T-helper 1 cell treated with Interleukin-12 subunit alpha and Interleukin-12 subunit beta and Interleukin-4 antibody, amounts not matched to agents 30 ng/mL and 1 ng/mL, for 36 hours (primary cell): ENCODE data around the gene AMZ1. TPM values are rescaled to one million over a fixed set of nuclear protein-coding genes. Genes with fewer than 3 reads are reported as not detected.
"Not testable (repeated sequence)": the region's sequence is repeated elsewhere in the genome, so short reads cannot be mapped to it uniquely, and the experiment has no call there.

Experiments used
- intact Hi-C: fragments of 100-400 bp; cut with micrococcal nuclease; formaldehyde crosslinking; loops from one replicate; pipeline ENCODE4 v1.15.1; 2024
- total RNA-seq: library from RNA; stranded (reverse); gene quantifications from 2 replicates; pipeline ENCODE4 v1.2.3, GENCODE V29; 2022

The AMZ1 gene
- total RNA-seq, 1 donor from 2014 or later: 0.27 TPM

DNA sequence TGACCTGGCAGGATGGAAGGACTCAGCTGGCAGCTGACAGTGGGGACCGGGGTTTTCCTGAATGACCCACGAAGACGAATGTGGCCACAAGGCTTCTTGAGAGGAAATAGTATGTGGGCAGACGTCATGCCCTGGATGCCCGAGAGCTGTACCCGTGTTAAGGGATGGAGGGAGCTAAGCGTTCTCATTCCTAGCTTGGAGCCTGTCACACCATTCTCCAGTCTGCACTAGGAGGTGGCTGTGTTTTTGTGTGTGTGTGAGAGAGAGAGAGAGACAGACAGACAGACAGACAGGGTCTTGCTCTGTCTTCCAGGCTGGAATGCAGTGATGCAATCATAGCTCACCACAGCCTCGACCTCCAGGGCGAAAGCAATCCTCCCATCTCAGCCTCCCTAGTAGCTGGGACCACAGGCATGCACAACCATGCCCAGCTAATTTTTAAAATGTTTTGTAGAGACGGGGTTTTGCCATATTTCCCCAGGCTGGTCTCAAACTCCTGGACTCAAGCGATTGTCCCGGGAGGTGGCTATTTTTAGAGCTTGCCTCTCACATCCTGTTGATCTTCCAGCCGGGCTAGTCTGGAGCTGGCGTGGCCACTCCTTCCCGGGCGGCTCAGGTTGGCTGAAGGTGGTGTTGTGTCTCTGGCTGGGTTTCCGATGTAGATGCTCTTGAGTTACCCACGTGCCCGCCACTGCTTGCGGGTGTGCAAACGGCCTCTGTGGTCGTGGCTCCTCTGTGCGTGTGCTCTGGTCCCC, 2.1 kb downstream of the AMZ1 start:
- intact Hi-C loops: no loop called here

DNA sequence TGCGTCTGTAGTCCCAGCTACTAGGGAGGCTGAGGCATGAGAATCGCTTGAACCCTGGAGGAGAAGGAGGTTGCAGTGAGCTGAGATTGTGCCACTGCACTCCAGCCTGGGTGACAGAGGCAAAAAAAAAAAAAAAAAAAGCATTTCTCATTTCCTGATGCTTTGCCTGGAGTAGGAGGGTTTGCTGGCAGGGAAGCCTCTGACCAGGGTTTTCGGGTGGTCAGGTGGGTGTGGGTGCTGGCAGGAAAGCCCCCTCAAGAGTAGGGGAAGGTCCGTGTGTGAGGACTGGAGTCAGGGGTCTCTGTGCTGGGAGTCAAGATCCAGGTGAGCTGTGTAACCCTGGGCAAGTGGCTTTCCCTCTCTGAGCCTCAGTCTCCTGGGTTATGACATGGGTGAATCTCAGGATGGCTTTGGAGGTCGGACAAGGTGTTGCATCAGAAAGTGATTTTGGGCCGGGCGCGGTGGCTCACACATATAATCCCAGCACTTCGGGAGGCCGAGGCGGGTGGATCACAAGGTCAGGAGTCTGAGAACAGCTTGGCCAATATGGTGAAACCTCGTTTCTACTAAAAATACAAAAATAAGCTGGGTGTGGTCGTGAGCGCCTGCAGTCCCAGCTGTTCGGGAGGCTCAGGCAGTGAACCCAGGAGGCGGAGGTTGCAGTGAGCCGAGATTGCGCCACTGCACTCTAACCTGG, 3.2 kb downstream of the AMZ1 start:
- intact Hi-C loops: no loop called here

DNA sequence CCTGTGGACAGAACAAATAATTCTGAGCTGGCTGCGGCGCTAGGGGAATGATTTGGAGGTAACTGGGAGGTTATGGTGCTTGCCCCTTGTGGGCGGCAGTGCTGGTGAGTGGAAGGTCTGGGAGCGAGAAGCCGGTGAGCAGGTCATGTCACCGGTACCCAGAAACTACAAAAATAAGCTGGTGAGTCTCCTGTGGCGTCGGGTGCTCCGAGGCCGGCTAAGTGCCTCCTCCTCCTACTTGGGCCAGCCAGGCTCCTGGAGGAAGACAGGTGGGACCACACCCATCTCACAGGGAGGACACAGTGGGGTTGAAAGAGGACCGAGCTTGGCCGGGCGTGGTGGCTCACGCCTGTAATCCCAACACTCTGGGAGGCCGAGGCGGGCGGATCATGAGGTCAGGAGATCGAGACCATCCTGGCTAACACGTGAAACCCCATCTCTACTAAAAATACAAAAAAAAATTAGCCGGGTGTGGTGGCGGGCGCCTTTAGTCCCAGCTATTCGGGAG, 4.0 kb downstream of the AMZ1 start:
- intact Hi-C loops: not testable (repeated sequence)

DNA sequence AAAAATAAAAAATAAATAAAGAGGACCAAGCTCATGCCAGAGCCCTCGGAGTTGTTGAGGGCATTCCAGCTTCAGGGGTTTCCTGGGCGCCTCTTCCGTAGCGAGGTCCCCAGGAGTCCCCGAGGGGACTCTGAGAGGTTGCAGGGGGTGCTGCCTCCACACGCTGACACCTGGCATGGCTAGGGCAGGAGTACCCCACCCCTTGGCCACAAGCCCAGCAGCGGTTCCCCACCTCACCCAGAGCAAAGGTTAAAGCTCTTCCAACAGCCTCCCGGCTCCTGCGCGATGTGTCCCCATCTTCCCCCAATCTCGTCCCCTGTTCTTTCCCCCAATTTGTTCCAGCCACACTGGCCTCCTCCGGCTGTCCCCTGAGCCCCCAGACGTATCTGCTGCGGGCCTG, 4.5 kb downstream of the AMZ1 start:
- intact Hi-C loops: no loop called here

DNA sequence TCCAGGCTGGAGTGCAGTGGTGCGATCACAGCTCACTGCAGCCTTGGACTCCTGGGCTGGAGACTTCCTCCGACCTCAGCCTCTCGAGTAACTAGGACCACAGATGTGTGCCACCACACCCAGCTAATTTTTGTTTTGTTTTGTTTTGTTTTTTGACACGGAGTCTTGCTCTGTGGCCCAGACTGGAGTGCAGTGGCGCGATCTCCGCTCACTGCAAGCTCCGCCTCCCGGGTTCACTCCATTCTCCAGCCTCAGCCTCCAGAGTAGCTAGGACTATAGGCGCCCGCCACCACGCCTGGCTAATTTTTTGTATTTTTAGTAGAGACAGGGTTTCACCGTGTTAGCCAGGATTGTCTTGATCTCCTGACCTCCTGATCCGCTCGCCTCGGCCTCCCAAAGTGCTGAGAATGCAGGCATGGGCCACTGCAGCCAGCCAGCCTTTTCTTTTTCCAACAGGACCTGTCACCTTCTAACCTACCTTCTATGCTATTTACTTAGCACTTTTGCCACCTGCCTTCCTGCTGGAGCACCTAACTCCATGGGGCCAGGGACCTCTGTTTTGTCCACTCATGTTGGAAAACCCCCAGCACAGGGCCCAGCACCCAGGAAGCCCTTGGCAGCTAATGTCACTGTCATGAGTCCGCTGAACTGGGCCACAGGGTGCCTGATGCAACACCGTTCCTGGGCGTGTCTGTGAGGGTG, 5.6 kb downstream of the AMZ1 start:
- intact Hi-C loops: not testable (repeated sequence)

DNA sequence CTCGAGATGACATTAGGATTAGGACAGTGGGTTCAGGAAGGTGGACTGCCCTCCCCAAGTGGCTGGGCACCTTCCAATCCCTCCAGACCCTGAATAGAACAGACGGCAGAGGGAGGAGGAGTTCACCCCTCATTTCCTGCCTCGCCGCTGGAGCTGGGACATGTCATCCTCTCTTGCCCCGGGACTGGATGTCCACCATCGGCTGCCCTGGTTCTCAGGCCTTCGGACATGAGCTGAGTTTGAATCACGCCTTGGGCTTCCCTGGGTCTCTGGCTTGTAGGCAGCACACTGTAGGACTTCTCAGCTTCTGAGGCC, 6.1 kb downstream of the AMZ1 start:
- intact Hi-C loops: not testable (repeated sequence)

DNA sequence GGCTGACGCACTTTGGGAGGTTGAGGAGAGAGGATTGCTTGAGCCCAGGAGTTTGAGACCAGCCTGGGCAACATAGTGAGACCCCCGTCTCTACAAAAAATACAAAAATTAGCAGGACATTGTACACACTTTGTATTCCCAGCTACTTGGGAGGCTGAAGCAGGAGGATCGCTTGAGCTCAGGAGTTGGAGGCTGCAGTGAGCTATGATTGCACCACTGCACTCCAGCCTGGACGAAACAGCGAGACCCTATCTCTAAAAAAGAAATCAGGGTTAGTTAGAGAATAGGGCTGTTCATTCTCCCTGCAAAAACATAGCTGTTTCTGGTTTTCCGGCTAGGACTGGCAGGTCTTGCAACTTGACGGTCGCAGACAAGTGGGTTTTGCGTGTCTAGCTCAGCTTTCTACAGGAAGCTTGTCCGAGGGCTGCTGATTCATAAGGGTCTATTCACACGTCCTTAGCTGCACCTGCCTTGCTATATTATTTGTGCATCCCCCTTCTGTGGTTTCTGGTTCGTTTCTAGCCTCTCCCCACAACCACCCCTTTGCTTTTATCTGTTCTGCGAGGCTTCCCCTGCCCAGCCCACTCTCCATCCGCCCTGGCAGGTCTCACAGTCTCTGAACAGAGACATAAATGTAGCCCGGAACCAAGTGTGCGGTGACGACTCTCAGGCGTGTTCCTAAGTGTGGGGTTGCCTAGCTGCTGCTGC, 10.7 kb downstream of the AMZ1 start:
- intact Hi-C loops: loop anchor here (1.0 to 5.0 kb wide), 5 partner anchors 11 to 170 kb away; partner anchors contain the start of genes BRAT1, IQCE and TTYH3

DNA sequence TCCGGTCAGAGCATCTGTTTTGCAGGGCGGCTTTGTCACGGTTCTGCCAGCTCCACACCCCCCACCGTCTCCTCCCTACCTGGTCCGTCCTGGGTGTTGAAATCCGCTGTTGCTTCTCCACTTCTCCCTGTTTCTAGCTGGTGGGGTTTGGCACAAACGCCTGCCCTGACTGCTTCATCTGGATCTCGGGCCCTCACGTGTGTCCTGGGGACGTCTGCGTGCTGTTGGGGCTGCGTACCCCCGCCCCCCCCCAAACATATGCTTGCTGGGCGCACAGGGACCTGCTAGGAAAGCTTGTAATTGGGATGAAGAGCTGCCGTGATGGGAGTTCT, 11.3 kb downstream of the AMZ1 start:
- intact Hi-C loops: loop anchor here (1.0 to 5.0 kb wide), 5 partner anchors 10 to 170 kb away; partner anchors contain the start of genes BRAT1, IQCE and TTYH3

DNA sequence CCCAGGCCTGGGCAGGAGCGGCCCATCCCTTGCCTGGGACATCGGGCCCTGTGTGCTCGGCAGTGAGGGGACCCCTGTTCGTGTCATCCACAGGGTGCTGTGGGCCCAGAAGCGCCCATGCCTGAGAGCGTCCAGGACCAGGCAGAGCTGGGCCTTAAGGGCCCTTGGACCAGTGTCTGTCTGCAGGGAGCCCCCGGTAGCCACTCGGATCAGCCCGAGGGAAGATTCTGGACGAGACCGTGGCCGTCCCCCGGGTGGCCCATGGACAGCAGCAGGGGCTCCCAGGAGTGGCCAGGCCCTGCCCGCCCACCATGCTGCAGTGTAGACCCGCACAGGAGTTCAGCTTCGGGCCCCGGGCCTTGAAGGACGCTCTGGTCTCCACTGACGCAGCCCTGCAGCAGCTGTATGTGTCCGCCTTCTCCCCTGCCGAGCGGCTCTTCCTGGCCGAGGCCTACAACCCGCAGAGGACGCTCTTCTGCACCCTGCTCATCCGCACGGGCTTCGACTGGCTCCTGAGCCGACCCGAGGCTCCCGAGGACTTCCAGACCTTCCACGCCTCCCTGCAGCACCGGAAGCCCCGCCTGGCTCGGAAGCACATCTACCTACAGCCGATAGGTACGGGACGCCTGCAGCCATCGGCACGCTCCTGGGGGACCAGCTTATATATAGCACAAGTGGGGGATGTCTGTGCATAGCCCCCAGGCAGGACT, 12.3 kb downstream of the AMZ1 start:
- intact Hi-C loops: no loop called here

DNA sequence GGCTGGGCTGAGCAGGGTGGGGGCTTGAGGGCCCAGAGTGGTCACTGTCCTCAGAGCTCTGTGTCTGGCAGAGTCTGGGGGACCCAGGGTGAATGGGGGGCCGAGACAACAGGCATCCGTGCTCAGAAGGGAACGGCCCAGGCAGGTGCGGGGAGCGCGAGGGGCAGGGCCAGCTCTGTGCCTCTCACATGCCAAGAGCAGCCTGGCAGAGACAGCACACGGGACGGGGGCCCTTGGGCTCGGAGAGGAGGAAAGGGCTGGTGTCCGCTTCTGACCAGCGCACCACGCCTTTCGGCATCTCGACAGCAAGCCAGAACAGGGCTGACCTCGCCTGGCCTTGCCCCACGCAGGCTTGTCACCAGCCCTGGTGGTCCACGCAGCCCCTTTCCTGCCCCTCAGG, 13.4 kb downstream of the AMZ1 start:
- intact Hi-C loops: no loop called here

DNA sequence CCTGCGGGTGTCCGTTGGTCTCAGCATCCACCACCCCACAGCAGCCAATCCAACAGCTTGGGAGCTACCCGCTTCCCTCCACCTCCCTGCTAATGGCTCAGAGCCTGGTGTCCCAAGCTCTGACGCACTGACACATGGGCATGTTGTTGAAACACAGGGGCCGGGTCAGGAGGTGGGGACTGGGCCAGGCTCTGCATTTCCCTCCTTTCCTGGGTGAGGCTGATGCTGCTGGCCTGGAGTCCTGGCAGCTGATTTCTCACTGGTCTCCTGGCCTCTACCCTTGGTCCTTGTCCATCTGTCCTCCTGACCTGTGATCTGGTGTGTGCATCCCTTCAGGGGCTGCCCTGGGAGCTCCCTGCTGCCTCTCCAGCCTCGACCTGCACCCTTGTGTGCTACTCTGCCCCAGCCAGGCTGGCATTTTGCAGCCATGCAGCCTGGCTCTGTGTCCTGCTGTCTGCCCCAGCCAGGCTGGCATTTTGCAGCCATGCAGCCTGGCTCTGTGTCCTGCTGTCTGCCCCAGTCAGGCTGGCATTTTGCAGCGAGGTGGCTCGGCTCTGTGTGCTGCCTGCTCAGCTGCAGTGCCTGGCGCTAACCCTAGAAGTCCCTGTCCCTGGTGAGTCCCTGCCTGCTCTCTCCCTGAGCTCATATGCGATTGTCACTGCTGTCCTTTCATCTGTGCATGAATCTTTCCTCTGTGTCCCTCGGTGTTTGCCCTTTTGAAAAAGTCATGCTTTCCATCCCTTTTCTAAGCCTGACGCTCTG, 14.0 kb downstream of the AMZ1 start:
- intact Hi-C loops: no loop called here

DNA sequence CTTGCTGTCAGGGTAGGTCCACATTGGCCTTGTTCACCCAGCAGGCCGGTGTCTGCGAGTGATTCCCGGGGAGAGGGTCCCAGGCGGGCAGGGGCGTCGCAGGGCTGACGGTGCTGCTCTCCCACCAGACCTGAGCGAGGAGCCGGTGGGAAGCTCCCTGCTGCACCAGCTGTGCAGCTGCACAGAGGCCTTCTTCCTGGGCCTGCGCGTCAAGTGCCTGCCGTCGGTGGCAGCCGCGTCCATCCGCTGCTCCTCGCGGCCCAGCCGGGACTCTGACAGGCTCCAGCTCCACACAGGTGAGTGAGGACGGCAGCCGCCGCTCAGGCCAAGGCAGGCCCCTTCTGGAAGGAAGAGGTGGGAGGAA, 14.6 kb downstream of the AMZ1 start:
- intact Hi-C loops: no loop called here

DNA sequence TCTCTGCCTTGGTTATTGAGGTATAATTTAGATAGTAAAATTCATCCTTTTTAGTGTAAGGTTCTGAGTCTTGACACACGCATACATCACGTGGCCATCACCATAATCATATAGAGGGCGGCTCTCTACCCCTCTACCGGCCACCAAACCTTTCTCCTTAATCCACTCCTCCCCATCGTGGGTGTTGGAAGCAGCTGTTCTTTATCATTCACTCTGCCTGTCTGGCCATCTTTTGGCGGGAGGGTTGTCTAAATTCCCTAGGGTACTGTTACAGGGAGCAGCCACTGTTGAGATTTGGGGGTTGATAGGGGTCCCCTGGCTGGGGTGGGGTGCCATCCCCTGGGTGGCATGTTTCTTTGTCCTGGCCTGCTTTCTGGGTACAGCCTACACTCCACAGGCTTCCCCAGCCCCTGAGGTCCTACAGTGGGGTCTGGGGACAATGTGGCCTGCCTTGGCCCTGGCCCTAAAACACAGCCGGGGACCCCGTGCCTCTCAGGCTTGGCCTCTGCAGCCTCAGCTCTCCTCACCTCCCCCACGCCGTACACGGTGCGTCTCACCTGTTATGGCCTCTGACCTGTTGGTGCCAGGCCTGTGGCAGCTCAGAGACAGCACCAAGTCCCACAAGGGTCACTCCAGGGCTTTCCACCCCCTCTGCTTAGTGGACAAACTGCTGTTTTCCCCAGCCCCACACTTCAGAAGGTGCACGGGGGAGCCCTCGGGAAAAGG, 17.5 kb downstream of the AMZ1 start:
- intact Hi-C loops: no loop called here

DNA sequence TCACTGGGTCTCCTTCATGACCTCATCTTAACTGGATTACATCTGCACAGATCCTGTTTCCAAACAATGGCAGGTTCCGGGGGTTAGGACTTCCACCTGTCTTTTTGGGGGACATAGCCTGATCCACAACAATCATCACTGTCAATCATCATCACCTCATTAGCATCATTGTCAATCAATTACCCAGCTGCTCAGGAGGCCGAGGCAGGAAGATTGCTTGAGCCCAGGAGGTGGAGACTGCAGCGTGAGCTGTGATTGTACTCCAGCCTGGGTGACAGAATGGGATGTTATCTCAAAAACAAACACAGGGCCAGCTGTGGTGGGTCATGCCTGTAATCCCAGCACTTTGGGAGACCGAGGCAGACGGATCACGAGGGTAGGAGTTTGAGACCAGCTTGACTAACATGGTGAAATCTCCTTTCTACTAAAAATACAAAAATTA, 18.7 kb downstream of the AMZ1 start:
- intact Hi-C loops: no loop called here

DNA sequence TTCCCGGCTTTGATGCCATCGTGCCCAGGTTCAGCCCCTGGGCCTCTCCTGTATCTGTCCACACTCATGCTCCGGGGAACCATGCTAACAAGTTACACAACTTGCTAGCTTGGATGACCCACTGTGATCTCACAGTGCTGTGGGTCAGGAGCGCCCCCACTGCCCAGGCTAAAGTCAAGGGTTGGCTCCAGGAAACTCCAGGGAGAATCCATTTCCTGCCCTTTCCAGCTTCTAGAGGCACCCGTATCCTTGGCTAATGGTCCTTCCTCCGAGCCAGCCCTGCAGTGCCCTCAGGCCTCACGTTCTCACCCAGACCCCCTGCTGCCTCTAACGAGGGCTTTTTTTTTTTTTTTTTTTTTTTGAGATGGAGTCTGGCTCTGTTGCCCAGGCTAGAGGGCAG, 19.5 kb downstream of the AMZ1 start:
- intact Hi-C loops: no loop called here

DNA sequence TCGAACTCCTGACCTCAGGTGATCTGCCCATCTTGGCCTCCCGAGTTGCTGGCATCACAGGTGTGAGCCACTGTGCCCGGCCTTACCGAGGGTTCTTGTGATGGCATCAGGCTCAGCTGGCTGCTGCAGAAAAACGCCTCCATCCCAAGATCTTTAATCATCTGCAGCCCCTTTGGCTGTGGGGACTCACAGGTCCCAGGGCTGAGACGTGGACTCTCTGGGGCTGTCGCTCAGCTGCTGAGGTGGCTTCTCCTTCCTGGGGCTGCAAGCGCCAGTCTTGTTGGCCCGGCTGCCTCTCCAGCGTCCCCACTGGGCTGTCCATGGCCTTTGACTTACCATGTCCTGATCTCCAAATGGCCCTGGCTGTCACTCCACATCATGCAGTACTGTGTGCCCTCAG, 20.0 kb downstream of the AMZ1 start:
- intact Hi-C loops: loop anchor here (2.0 kb wide), 1 partner anchor 77 kb away; the partner anchor contains the start of gene TTYH3

DNA sequence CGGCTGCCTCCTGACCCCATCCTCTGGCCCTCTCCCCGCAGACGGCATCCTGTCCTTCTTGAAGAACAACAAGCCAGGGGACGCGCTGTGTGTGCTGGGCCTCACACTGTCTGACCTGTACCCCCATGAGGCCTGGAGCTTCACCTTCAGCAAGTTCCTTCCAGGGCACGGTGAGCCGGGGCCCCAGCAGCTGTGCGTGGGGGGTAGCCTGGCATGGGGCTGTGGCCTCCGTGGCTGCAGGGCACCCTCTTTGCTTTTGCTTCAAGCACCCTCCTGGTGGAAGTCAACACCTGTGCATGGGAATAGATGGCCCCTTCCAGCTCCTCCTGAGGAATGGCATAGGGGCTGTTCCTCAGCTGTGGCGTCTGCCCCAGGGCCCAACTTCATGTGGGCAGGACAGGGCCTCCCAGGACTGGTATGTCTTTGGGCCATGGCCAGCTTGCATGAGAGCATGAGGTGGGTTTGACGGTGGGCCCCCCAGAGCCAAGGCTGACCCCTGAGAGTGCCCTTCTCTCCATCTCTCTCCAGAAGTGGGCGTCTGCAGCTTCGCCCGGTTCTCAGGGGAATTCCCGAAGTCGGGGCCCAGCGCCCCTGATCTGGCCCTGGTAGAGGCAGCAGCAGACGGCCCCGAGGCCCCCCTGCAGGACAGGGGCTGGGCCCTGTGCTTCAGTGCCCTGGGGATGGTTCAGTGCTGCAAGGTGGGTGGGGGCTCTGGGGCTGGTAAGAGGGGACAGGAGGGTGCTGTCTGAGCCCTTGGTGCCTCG, 20.7 kb downstream of the AMZ1 start:
- intact Hi-C loops: loop anchor here (1.0 to 2.0 kb wide), 6 partner anchors 9 to 257 kb away; partner anchors contain the start of gene TTYH3

DNA sequence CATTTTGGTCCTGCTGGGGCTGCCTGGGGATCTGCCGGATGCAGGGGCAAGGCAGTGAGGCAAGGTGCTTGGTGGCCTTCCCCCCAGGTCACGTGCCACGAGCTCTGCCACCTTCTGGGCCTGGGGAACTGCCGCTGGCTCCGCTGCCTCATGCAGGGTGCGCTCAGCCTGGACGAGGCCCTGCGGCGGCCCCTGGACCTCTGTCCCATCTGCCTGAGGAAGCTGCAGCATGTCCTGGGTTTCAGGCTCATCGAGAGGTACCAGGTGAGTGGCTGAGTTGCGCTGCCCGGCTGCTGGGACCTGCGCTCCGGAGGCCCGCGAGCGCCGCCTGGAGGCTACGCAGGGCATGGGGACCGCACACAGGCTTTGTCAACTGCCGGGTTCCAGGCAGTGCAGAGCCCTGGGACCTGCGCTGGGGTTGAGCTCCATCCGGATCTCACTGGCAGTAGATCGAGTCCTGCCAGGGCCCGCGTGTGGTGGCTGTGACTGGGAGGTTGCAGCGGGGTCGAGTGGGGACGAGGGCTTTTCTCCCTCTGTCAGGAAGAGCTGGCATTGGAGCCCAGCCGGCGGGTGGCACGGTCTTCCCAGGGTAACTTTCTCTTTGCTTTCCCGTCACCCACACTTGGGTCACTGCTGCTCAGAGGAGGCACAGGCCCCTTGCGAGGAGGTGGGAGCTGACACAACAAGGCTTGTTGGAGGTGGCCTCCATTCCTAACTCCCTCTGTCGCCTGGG, 21.7 kb downstream of the AMZ1 start:
- intact Hi-C loops: loop anchor here (1.0 to 2.0 kb wide), 7 partner anchors 8 to 258 kb away; partner anchors contain the start of gene TTYH3
